SW 1271 (cell line): ENCODE data around the gene KREMEN1.

Source experiments
- DNase-seq, 2 experiments: peaks; one replicate each; lab custom pipeline; 2025; lab: John Stamatoyannopoulos, UW

Gene KREMEN1

DNA sequence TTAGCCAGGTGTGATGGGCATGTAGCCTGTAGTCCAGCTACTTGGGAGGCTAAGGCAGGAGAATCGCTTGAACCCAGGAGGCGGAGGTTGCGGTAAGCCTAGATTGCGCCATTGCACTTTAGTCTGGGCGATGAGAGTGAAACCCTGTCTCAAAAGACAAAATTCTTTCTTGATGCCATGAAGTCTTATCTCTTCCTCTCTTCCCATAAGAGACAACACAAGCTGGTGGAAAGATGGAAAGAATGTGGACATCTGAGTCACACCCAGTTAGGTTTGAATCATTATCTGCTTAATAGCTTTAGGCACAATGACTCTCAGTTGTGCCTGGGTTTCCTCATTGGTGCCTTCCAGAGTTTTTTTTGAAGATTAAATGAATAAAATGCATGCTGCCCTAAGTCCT, 35.3 kb downstream of the KREMEN1 start:
- DNase-seq: no peak

DNA sequence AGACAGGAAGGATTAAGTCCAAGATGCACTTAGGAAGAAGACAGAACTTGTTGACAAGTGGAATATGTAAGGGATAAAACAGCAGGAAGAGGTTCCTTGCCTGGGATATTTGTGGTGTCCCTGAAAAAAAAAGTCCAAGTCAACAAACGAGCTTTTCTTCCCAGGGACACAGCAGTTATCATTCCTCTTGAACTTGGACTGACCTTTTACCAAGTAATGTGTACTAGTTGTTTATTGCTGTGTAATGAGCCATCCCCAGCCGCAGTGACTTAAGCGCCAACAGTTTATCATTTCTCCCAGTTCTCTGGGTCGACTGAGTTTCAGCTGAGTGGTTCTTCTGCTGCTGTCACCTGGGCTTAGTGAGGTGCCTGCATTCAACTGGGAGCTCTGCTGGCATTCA, 37.0 kb downstream of the KREMEN1 start:
- DNase-seq: no peak

DNA sequence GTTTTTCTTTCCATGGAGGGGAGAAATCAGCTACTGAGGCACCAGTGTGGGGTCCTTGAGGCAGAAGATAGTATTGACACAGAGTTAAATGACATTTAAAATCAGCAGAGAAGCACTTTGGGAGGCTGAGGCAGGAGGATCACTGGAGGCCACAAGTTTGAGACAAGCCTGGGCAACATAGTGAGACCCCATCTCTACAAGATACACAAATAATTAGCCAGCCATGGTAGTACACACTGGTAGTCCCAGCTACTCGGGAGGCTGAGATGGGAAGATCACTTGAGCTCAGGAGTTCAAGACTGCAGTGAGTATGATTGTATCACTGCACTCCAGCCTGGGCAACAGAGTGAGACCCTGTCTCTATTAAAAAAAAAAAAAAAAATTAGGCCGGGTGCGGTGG, 38.1 kb downstream of the KREMEN1 start:
- DNase-seq: no peak

DNA sequence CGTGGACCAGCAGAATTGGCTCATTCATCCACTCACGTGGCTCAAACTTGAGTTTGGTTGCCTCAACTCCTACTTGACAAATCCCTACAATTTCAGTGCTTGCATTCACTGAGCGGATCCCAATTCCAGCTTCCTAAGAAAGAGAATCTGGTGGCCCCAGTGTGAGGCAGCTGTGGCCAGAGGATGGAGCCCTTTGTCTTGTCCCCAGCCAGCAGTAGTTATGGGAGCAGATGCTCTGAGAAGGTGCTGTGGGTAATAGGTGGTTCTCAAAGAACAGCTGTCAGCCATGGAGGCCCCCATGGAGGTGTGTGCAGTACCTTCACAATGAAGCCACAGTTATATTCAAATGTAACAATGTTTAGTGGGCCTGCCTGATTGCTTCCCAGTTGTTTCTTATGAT, 39.3 kb downstream of the KREMEN1 start:
- DNase-seq: no peak

DNA sequence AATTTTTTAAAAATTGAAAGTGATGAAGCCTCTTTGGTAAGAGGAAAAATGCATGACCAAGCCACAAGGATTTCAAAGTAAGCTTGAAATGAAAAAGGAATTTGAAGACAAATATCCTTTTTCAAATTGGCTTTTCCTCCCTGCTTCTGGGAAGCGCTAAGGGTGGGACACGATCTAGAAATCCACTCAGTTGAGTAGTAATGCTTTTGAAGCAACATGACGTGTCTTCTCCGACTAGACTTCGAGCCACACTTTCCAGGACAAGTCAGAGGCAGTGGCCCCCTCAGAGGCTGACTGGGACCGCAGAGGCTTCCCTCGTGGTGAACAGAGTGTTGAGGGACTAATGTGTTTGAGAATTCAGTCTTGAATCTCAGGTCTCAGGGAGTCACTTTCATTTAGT, 39.8 kb downstream of the KREMEN1 start:
- no peak for DNase-seq

DNA sequence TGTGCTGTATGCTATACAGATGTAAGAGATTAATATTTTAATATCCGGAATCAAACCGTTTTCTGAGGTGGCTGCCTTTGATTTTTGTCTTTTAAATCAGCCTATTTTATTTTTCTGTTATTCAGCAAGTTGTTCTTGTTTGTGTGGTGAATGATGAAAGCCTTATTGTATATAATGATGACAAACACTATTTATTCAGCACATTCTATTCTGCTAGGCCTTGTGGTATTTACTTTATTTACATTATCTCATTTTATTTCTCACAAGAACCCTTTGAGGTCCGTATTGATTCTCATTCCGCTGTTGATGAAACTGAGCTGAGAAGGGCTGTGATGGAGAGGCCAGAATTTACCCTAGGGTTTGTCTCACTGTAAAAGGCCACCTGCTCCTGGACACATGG, 40.5 kb downstream of the KREMEN1 start:
- no peak for DNase-seq

DNA sequence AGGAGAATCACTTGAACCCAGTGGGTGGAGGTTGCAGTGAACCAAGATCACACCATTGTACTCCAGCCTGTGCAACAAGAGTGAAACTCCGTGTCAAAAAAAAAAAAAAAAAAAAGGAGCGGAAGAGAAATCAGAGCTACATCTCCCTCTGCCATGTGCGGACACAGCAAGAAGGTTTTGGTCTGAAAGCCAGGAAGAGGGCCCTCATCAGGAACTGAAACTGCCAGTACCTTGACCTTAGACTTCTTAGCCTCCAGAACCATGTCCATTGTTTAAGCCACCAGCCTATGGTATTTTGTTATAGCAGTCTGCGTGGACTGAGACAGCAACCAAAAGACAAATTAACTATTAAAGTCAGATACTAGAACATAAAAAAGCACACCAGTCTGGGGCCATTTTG, 41.6 kb downstream of the KREMEN1 start:
- DNase-seq: no peak

DNA sequence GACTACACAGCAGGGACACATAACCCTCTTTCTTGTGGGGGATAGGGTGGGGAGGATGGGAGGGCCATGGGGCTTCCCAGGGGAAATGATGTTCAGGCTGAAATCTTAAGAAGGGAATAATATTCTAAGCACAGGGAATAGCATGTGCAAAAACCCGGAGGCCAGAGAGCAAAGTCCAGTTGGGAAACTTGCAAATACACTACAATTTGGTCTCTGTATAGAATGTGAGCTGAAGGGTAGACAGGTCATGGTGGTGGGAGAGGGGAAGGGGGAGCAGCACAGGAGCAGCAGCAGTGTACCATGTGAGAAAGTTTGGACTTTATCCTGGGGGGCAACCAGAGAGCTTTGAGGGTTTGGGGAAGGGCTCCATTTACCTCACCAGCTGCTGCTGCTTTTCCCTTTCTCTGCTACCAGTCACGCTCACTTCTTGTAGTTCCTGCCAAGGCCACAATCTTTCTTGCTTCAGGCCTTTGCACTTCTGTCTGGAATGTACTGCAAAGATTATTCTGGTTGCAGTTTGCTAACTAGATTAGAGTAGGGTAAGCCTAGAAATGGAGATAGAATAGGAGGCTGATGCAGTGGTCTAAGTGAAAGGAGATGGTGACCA, 43.0 kb downstream of the KREMEN1 start:
- no peak for DNase-seq

DNA sequence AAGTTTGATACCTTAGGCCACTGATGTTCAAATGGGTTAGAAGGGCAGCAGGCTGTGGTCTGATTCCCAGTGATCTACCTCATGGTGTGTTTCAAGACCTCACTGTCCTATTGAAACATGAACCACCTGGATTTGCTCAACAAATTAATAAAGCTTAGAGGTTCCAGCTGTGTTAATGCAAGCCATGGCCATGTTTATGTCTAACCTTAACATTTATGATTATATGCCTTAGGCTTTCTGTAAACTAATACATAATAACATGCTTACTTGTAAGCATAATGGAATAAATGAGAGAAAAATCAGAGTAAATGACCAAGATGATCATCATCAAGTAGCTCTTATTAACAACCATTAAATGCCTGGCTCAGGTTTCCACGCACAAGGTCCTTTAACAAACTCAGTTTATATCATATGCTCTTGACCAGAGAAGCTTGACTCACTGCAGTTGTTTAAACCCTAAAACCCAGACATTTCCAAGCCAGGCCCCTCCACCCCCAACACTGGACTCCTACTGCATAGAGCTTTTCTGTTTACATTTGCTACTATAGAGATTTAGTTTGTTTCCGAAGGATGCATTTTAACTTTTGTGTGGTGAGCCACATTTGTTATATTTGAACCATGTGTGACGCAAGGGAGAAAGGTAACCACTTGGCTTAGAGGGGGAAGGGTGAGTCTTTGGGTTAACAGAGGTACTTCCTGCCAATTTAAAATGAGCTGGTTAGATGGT, 43.7 kb downstream of the KREMEN1 start:
- no peak for DNase-seq

DNA sequence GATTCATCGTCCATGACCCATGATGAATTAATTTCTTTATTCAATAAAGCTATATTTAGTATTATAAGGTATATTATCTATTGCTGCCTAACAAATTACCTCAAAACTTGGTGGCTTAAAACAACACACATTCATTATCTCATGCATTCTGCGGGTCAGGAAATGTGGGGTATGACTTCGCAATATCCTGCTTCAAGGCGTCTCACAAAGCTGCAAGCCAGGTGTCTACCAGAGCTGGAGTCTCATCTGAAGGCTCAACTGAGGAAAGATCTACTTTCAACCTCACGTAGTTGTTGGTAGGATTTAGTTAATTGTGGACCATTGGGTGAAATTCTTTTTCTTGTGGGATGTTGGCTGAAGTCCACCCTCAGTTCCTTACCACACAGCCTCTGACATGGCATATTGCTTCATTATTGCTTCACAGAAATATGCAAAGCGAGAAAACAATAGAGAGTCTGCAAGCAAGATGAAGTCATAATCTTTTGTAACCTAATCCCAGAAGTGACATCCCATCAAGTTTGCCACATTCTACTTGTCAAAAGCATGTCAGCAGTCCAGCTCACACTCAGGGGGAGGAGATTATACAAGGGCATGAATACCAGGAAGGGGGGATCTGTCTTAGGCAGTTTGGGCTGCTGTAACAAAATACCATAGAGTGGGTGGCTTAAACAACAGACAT, 45.1 kb downstream of the KREMEN1 start:
- DNase-seq: no peak

DNA sequence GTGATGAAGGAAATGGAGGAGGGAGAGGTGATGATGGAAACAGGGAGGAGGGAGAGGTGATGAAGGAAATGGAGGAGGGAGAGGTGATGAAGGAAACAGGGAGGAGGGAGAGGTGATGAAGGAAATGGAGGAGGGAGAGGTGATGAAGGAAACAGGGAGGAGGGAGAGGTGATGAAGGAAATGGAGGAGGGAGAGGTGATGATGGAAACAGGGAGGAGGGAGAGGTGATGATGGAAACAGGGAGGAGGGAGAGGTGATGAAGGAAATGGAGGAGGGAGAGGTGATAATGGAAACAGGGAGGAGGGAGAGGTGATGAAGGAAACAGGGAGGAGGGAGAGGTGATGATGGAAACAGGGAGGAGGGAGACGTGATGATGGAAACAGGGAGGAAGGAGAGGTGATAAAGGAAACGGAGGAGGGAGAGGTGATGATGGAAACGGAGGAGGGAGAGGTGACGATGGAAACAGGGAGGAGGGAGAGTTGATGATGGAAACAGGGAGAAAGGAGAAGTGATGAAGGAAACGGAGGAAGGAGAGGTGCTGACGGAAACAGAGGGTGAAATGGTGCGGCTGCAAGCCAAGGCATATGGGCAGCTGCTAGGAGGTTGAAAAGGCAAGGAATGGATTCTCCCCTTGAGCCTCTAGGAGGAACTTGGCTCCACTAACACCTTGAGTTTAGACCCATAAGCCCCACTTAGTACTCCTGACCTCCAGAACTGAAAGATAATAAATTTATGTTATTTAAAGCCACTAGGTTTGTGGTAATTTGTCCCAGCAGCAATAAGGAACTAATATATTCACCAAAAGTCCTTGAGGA, 47.5 kb downstream of the KREMEN1 start:
- peak in 1 of 2 experiments; percentile 6 for DNase-seq

DNA sequence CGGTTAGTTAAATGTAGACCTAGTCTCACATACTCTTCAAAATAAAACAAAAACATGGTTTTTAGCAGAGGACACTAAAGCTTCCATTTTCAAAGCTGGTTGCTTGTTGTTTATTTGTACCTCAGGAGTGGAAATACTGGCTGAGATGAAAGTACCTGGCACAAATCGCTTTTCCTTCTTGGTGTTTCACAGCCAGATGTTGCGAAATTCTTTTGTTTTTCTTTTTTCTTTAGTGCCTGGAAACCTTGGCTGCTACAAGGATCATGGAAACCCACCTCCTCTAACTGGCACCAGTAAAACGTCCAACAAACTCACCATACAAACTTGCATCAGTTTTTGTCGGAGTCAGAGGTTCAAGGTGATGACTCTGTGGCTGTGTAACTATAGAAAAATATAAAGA, 48.3 kb downstream of the KREMEN1 start:
- no peak for DNase-seq

DNA sequence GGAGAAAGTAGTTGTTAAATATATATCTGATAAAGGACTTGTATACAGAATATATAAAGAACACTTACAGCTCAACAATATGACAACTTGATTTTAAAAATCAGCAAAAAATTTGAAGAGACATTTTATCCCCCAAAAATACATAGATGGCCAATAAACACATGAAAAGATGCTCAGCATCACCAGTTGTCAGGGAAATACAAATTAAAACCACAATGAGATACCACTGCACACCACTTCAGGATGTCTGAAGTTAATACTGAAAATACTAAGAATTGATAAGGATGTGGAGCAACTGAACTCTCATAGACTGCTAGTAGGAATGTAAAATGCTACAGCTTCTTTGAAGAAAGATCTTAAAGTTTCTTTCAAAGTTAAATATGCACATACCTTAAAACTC, 49.2 kb downstream of the KREMEN1 start:
- DNase-seq: no peak

DNA sequence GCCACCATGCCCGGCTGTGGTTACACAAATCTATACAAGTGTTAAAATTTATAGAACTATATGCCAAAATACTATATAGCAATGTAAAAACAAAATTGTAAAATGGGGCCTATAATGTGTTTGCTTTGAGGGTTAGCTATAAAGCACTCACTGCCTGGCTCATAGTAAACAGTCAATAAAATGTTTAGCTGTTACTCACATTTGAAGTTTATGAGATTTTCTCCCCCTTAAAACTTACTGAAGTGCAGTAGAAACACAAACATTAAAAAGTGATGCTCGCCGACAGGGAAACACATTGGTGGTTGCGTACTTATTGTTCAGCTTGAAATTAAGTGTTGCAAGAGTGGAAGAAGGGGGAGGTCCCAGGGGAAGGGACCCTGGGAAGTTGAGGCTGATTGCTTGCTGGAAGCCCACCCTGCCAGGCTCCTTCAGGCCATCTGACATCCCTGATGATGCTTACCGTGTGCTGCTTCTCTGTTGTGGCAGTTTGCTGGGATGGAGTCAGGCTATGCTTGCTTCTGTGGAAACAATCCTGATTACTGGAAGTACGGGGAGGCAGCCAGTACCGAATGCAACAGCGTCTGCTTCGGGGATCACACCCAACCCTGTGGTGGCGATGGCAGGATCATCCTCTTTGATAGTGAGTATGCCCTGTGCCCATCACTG, 52.1 kb downstream of the KREMEN1 start:
- DNase-seq: no peak

DNA sequence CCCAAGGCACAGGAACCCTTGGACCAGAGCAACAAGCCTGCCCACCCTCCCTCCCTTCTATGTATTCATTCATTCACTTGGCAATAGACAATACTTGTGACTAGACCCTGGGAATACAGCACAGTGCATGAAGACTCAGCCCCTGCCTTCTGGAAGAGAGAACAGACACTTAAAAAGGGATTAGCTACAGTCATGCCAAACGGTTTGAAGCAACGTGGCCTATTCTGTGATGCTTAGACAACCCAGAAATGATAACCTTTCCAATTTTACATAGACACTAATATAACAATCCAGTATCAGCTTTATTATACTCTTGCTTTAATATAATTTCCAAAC, 52.6 kb downstream of the KREMEN1 start:
- DNase-seq: no peak

DNA sequence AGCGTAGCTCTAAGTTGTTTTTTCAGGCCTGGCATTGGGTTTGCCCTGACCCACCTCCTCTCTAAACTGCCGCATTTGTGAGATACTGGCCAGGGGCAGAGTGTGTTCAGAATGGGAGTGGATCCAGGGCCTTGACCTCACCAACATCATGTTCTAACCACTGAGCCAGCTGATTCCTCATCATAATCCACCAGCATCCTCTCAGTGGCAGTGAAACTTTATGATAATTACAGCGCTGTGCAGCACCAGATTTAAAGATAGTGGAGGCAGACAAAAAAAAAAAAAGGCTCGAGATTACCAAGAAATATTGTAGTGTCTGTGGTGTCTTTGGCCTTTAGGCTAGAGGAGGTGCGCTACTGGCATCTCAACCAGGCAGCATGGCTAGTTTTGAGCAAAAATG, 53.0 kb downstream of the KREMEN1 start:
- DNase-seq: no peak

DNA sequence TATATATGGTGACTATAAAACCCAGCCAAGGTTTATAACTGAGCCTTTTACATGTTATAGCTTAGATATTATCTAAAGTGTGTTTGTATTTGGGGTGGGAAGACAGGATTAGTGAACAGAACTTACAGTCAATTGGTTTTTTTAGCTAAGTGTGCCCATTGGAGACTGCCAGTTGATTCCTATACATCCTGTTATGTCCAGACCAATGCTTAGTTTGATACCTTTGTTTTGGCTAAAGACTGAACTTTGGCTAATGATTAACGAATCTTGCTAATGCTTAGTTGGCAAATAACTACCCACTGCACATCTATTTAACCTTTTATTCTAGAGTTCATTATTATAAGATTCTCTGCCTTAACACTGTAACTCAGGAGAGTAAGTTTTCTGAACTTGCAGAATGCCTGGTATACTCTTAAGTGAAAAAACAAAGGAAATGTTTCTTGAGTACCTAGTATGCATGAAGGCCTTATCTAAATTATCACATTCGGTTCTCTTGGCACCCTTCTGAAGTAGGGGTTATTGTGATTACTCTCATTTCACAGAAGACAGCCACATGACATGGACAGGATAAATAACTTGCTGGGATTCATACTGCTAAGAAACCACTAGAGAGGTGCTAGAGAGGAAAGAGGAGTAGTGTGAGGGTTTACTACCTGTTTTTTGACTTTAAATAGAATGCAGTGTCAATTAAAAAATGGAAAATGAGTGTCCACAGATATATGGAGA, 54.0 kb downstream of the KREMEN1 start:
- DNase-seq: no peak

DNA sequence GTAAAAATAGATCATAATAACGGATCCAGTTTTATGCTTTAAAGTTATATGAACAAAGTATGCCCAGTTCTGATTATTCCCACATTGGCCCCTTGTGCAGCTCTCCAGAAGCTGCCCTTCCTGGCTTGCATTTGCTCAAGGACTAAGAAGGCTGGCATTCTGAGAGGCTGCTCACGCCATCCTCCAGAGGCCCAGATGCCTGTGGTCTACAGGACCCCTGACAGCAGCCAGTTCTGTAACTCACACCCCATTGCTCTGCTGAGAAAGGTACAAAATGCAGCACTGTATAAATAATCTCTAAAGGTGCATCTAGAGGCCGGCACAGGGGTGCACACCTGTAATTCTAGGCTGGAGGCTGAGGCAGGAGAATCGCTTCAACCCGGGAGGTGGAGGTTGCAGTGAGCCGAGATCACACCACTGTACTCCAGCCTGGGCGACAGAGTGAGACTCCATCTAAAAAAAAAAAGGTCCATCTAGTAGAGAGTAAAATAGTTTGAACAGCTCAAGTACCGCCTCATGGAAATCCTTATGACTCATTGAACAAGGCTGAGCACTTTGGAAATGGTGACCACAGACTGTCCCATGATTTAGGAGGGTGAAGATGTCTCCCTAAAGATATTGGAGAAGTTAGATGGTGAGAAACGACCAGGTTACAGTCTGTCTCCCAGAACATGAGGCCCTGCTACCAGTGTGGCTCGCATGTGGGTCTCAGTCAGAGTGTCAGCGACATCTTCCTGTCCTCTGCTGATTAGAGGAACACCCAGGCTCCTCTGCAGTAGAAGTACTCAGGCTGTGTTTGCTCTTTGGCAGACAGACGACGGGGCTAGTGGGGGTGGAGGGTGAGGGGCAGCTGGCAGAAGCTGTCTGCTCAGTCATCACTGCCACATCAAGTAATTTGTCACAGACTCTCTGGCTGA, 56.3 kb downstream of the KREMEN1 start:
- no peak for DNase-seq

DNA sequence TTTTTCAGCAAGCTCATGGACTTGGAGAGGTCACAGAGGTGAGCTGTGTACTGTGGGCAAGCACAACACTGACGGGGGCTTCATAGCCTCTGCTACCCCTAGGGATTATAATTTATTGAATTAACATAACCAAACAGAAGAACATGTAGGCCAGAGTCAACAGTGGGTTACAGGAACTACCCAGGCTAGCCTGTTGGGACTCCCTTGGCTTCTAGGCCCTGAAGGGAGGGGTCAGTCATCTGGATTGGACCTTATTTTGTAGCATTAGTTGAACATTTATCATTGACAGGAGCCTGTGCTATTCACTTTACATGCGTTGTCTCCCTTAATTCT, 56.9 kb downstream of the KREMEN1 start:
- DNase-seq: no peak

DNA sequence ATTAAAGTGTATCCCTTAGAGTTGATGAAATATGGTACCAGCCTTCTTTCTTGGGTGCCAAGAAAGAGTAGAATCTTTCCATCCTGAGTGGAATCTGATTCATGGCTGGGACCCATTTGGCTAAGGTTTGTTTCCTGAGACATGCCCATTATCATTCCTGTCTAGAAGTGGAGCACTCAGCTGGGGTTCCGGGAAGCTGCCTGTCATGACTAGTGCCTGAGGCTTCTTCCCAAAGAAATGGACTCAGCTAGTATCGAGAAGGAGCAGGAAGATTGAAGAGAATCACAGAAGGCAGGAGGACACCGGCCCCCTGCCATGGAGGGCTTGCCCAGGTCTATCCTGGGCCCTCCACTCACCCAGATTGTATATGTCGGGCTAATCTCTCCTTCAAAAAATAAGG, 57.6 kb downstream of the KREMEN1 start:
- DNase-seq: no peak
